WTC11 (cell line): Measurements from ENCODE around the gene RNF19B.
A peak's percentile ranks its signal among the peaks of the same experiment; 100 is the strongest.

Source experiments
- GABPB1 ChIP-seq: sonication (generic); formaldehyde crosslinking; IDR thresholded peaks from 2 replicates; pipeline ENCODE4 v1.8.1; 2023; ENCODE audit warnings: mild to moderate bottlenecking, missing genetic modification reagents
- JUN ChIP-seq: sonication (generic); formaldehyde crosslinking; IDR thresholded peaks from 2 replicates; pipeline ENCODE4 v1.8.0; 2023; ENCODE audit warnings: mild to moderate bottlenecking, missing genetic modification reagents
- ZNF671 ChIP-seq: fragments of 250-450 bp; sonication (Bioruptor Pico); IDR thresholded peaks from 2 replicates; pipeline ENCODE4 v1.8.0; 2021; ENCODE audit warnings: mild to moderate bottlenecking
- TF ChIP-seq, protein P1 (sequence below): fragments of 200-600 bp; IDR thresholded peaks from 2 replicates; pipeline ENCODE4 v1.8.0; 2022; ENCODE audit warnings: antibody characterized with exemption
- TF ChIP-seq, protein P2 (sequence below): sonication (generic); formaldehyde crosslinking; IDR thresholded peaks from 2 replicates; pipeline ENCODE4 v1.8.0; 2022; ENCODE audit warnings: mild to moderate bottlenecking, missing genetic modification reagents
- TF ChIP-seq, protein P3 (sequence below): sonication (generic); formaldehyde crosslinking; IDR thresholded peaks from 2 replicates; pipeline ENCODE4 v1.8.1; 2022; ENCODE audit warnings: low read depth, missing genetic modification reagents, borderline replicate concordance

DNA sequence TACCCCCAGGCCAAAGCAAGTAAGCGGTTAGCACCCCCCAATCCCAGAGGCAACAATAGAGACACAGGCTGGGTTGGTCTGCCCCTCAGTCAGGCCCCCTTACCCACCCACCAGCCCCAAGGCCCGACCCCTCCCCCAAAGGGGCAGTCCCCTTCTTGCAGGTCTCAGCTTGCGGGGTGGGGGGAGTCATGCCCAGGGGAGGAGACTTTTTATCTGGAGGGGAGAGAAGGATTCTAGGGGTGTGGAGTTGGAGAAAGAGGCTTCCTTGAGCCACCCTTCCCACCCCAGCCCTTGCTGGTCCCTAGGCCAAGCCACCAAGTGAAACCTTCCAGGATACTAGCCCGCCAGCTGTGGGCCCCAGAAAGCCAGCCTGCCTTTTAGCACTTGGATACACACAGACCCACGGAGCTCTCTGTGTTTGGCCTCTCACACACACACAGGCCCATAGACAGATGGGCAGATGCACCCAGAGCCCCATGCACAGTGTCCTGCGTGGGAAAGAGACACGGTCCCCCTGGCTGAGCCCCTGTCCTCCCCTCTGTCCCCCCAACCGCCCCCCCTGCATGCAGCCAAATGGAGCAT, 70.5 kb downstream of the RNF19B start:
- TF ChIP-seq, protein P1, sequence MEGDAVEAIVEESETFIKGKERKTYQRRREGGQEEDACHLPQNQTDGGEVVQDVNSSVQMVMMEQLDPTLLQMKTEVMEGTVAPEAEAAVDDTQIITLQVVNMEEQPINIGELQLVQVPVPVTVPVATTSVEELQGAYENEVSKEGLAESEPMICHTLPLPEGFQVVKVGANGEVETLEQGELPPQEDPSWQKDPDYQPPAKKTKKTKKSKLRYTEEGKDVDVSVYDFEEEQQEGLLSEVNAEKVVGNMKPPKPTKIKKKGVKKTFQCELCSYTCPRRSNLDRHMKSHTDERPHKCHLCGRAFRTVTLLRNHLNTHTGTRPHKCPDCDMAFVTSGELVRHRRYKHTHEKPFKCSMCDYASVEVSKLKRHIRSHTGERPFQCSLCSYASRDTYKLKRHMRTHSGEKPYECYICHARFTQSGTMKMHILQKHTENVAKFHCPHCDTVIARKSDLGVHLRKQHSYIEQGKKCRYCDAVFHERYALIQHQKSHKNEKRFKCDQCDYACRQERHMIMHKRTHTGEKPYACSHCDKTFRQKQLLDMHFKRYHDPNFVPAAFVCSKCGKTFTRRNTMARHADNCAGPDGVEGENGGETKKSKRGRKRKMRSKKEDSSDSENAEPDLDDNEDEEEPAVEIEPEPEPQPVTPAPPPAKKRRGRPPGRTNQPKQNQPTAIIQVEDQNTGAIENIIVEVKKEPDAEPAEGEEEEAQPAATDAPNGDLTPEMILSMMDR = peak; percentile 8; the same call in 1 of the 2 replicates
- TF ChIP-seq JUN (CRISPR knock-in tag) (no peak), GABPB1 (CRISPR knock-in tag) (no peak), ZNF671 (CRISPR knock-in tag) (no peak)
- TF ChIP-seq, protein P2, sequence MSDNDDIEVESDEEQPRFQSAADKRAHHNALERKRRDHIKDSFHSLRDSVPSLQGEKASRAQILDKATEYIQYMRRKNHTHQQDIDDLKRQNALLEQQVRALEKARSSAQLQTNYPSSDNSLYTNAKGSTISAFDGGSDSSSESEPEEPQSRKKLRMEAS (CRISPR knock-in tag) = peak; percentile 24; the same call in 1 of the 2 replicates
- TF ChIP-seq, protein P3, sequence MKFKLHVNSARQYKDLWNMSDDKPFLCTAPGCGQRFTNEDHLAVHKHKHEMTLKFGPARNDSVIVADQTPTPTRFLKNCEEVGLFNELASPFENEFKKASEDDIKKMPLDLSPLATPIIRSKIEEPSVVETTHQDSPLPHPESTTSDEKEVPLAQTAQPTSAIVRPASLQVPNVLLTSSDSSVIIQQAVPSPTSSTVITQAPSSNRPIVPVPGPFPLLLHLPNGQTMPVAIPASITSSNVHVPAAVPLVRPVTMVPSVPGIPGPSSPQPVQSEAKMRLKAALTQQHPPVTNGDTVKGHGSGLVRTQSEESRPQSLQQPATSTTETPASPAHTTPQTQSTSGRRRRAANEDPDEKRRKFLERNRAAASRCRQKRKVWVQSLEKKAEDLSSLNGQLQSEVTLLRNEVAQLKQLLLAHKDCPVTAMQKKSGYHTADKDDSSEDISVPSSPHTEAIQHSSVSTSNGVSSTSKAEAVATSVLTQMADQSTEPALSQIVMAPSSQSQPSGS = no peak
